Activated CD4-positive, alpha-beta T cell treated with anti-CD3 and anti-CD28 coated beads for 36 hours (primary cell): ENCODE measurements around the gene SLC35E2B. TPM values are rescaled to one million over a fixed set of nuclear protein-coding genes. Genes with fewer than 3 reads are reported as not detected.

ENCODE experiments used
- ATAC-seq: fragments of 200-7000 bp; cut with Tn5 transposase; one replicate; pipeline ENCODE4 v1.10.0; 2021; ENCODE audit warnings: mild to moderate bottlenecking, moderate library complexity
- CTCF ChIA-PET: fragments of 350-600 bp; sonication (Branson Sonifier 250); formaldehyde crosslinking; loops from one replicate; lab custom pipeline; 2021; ENCODE audit warnings: antibody characterized with exemption; lab: Charles Lee
- POLR2A ChIA-PET: fragments of 350-600 bp; sonication (Branson Sonifier 250); formaldehyde crosslinking; loops from one replicate; lab custom pipeline; 2021; ENCODE audit warnings: antibody characterized with exemption, inconsistent platforms; lab: Charles Lee
- DNase-seq: peaks from one replicate; pipeline ENCODE4 v3.0.0-alpha.2; 2020
- H3K27ac Mint-ChIP-seq: one replicate; pipeline ENCODE4 v1.8.0; 2021; ENCODE audit warnings: mixed read lengths
- H3K27me3 Mint-ChIP-seq: one replicate; pipeline ENCODE4 v1.8.0; 2021; ENCODE audit warnings: mixed read lengths
- H3K36me3 Mint-ChIP-seq: one replicate; pipeline ENCODE4 v1.8.0; 2021; ENCODE audit warnings: low read depth, mixed read lengths
- H3K4me1 Mint-ChIP-seq: one replicate; pipeline ENCODE4 v1.8.0; 2021; ENCODE audit warnings: mixed read lengths
- H3K4me3 Mint-ChIP-seq: one replicate; pipeline ENCODE4 v1.8.0; 2021; ENCODE audit warnings: mild to moderate bottlenecking, moderate library complexity, mixed read lengths
- H3K9me3 Mint-ChIP-seq: one replicate; pipeline ENCODE4 v1.8.0; 2021; ENCODE audit warnings: low read depth, mixed read lengths
- intact Hi-C, 2 experiments: fragments of 100-400 bp; cut with DNase I in 1 of 2; cut with micrococcal nuclease in 1 of 2; formaldehyde crosslinking; loops; one replicate each; pipeline versions ENCODE4 v1.14.2 to v1.15.1; 2022 to 2024; cut with DNase I, micrococcal nuclease
- total RNA-seq, 2 experiments: library from RNA; stranded (reverse); gene quantifications; one replicate each; pipeline ENCODE4 v1.2.3, GENCODE V29; 2021

The SLC35E2B gene
- total RNA-seq, 2 experiments from 2014 or later = 24.2 to 27.6 TPM

- CTCF ChIA-PET = interaction anchor here (0.7 kb wide), 1 partner anchor 20 kb away, joined by 3 read pairs; no protein-coding TSS in a partner anchor
Observed at GRCh38 chr1:1630965-1631781, 61.4 kb downstream of the SLC35E2B start.

DNA sequence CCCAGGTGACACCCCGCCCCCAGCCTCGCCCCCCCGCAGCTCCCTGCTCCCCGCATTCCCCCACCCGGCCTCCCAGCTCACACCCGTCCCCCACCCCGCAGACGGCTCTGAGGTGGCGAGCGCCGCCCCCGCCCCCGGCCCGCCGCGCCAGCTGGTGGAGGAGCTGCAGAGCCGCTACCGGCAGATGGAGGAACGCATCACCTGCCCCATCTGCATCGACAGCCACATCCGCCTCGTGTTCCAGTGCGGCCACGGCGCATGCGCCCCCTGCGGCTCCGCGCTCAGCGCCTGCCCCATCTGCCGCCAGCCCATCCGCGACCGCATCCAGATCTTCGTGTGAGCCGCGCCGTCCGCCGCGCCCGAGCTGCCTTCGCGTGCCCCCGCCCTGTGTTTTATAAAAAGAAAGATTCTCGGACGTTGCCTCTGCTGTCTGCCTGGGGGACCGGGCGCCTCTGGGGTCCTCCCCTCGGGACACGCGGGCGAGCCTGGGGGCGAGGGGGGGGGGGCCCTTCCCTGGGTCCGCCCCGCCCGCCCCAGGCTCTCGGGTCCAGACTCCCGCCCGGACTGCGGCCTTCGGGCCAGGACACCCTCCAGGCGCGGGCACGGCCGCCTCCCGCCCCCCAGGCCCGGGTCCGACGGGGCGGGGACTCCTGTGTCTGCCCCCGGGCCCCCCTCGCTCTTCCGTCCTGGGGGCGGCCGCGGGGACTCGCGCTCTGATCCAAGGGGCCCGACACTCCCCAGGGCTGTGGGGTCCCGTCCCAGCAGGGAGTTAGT lies 62.2 kb downstream of the SLC35E2B start:
- DNase-seq (peak; percentile 96), ATAC-seq (peak; percentile 81)
- Mint-ChIP-seq H3K4me3 (peak overlapping the region; percentile 66), H3K9me3 (no peaks in the 10 kb centered on the region), H3K36me3 (peaks cover 2% of the 10 kb centered on the region), H3K27ac (peak overlapping the region; percentile 86), H3K27me3 (peaks cover 4% of the 10 kb centered on the region), H3K4me1 (peaks cover 7% of the 10 kb centered on the region)
- POLR2A ChIA-PET = interaction anchor here (2.5 kb wide), 1 partner anchor 15 kb away, joined by 17 read pairs; the partner anchor contains the start of gene MIB2
- intact Hi-C loops = loop anchor here (1.0 to 5.0 kb wide), 5 partner anchors 15 to 118 kb away; partner anchors contain the start of genes MIB2 (in 2 of the 2), ATAD3A (in 1 of the 2), CDK11B (in 1 of the 2) and SSU72 (in 1 of the 2)
- CTCF ChIA-PET = interaction anchor here (0.8 to 1.6 kb wide), 2 partner anchors 13 to 35 kb away, joined by 4 to 5 read pairs; no protein-coding TSS in a partner anchor

More at GRCh38 chr1:1630965-1631781, 61.4 kb downstream of the SLC35E2B start:
- Mint-ChIP-seq H3K27me3 (peaks cover 4% of the 10 kb centered on the region), H3K36me3 (peaks cover 2% of the 10 kb centered on the region), H3K4me3 (no peak overlapping the region), H3K4me1 (peaks cover 7% of the 10 kb centered on the region), H3K9me3 (no peaks in the 10 kb centered on the region), H3K27ac (no peak overlapping the region)
- intact Hi-C loops = loop anchor here (1.0 to 5.0 kb wide), 5 partner anchors 16 to 119 kb away; partner anchors contain the start of genes MIB2 (in 2 of the 2), ATAD3A (in 1 of the 2), CDK11B (in 1 of the 2) and SSU72 (in 1 of the 2)
- POLR2A ChIA-PET = interaction anchor here (0.6 kb wide), 1 partner anchor 148 kb away, joined by 3 read pairs; no protein-coding TSS in a partner anchor
- peak; percentile 38 for DNase-seq
- no peak for ATAC-seq

DNA sequence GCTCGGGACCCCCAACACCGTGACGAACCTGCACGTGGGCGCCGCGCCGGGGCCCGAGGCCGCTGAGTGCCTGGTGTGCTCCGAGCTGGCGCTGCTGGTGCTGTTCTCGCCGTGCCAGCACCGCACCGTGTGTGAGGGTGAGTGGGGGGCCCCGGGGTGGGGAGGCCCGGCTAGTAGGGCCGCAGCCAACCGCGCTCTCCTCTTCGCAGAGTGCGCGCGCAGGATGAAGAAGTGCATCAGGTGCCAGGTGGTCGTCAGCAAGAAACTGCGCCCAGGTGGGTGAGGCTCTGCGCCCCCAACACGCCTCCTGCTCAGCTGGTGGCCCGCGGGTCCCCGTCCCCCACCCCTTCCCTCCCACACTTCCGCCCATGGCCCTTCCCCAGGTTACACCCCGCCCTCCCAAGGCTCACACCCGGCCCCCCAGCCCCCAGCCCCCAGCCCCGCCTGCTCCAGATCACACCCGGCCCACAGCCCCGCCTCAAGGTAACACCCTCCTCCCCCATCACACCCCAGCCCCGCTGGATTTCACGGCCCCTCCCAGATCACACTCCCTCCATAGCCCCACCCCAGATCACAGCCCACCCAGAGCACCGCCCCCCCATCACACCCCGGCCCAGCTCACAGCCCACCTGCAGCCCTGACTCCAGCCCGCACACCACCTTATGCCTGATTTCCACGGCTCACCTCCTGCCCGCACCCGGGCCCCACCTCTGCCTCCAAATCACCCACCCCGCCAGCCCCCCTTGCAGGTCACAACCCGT lies 63.0 kb downstream of the SLC35E2B start:
- Mint-ChIP-seq H3K9me3 (no peaks in the 10 kb centered on the region), H3K4me1 (peaks cover 7% of the 10 kb centered on the region), H3K4me3 (peak overlapping the region; percentile 66), H3K27me3 (peaks cover 4% of the 10 kb centered on the region), H3K36me3 (peaks cover 2% of the 10 kb centered on the region), H3K27ac (no peak overlapping the region)
- intact Hi-C loops = loop anchor here (1.0 to 5.0 kb wide), 5 partner anchors 14 to 117 kb away; partner anchors contain the start of genes MIB2 (in 2 of the 2), ATAD3A (in 1 of the 2), CDK11B (in 1 of the 2) and SSU72 (in 1 of the 2)
- DNase-seq (peak; percentile 77), ATAC-seq (peak; percentile 50)
- ChIA-PET POLR2A (interaction anchor here (2.5 kb wide), 1 partner anchor 15 kb away, joined by 17 read pairs; the partner anchor contains the start of gene MIB2), CTCF (interaction anchor here (0.6 to 1.6 kb wide), 4 partner anchors 12 to 60 kb away, joined by 4 to 5 read pairs (median 5); no protein-coding TSS in a partner anchor)

- ChIA-PET POLR2A (interaction anchor here (2.5 kb wide), 1 partner anchor 14 kb away, joined by 17 read pairs; the partner anchor contains the start of gene MIB2), CTCF (interaction anchor here (0.6 to 1.6 kb wide), 5 partner anchors 12 to 59 kb away, joined by 3 to 5 read pairs (median 5); no protein-coding TSS in a partner anchor)
- Mint-ChIP-seq H3K27ac (no peak overlapping the region), H3K9me3 (no peaks in the 10 kb centered on the region), H3K27me3 (peaks cover 4% of the 10 kb centered on the region), H3K36me3 (peaks cover 2% of the 10 kb centered on the region), H3K4me3 (peak overlapping the region; percentile 38), H3K4me1 (peaks cover 7% of the 10 kb centered on the region)
- peak; percentile 40 for ATAC-seq
- peak; percentile 70 for DNase-seq
- intact Hi-C loops = no loop called here
Observed at GRCh38 chr1:1628754-1629429, 63.7 kb downstream of the SLC35E2B start.

- peaks cover 7% of the 10 kb centered on the region for H3K4me1 Mint-ChIP-seq
Observed at GRCh38 chr1:1627829-1628753, 64.5 kb downstream of the SLC35E2B start.

GRCh38 chr1:1627261-1627828 lies 65.2 kb downstream of the SLC35E2B start:
- no peak for ATAC-seq
- ChIA-PET POLR2A (interaction anchor here (0.5 kb wide), 1 partner anchor 60 kb away, joined by 4 read pairs; no protein-coding TSS in a partner anchor), CTCF (no interaction called here)
- no peaks in the 10 kb centered on the region for H3K9me3 Mint-ChIP-seq
- H3K4me3 Mint-ChIP-seq = no peak overlapping the region
- DNase-seq = no peak
- peaks cover 7% of the 10 kb centered on the region for H3K4me1 Mint-ChIP-seq
- peaks cover 2% of the 10 kb centered on the region for H3K36me3 Mint-ChIP-seq
- peaks cover 4% of the 10 kb centered on the region for H3K27me3 Mint-ChIP-seq
- H3K27ac Mint-ChIP-seq = no peak overlapping the region
- intact Hi-C loops = no loop called here

More at GRCh38 chr1:1627829-1628753, 64.5 kb downstream of the SLC35E2B start:
- H3K36me3 Mint-ChIP-seq = peaks cover 2% of the 10 kb centered on the region
- intact Hi-C loops = no loop called here
- no peak overlapping the region for H3K27ac Mint-ChIP-seq
- ChIA-PET POLR2A (interaction anchor here (2.5 kb wide), 1 partner anchor 13 kb away, joined by 17 read pairs; the partner anchor contains the start of gene MIB2), CTCF (interaction anchor here (0.8 to 1.1 kb wide), 3 partner anchors 14 to 59 kb away, joined by 3 to 5 read pairs (median 3); no protein-coding TSS in a partner anchor)
- ATAC-seq (no peak), DNase-seq (no peak)
- peak overlapping the region; percentile 38 for H3K4me3 Mint-ChIP-seq
- H3K9me3 Mint-ChIP-seq = no peaks in the 10 kb centered on the region
- peaks cover 4% of the 10 kb centered on the region for H3K27me3 Mint-ChIP-seq

DNA sequence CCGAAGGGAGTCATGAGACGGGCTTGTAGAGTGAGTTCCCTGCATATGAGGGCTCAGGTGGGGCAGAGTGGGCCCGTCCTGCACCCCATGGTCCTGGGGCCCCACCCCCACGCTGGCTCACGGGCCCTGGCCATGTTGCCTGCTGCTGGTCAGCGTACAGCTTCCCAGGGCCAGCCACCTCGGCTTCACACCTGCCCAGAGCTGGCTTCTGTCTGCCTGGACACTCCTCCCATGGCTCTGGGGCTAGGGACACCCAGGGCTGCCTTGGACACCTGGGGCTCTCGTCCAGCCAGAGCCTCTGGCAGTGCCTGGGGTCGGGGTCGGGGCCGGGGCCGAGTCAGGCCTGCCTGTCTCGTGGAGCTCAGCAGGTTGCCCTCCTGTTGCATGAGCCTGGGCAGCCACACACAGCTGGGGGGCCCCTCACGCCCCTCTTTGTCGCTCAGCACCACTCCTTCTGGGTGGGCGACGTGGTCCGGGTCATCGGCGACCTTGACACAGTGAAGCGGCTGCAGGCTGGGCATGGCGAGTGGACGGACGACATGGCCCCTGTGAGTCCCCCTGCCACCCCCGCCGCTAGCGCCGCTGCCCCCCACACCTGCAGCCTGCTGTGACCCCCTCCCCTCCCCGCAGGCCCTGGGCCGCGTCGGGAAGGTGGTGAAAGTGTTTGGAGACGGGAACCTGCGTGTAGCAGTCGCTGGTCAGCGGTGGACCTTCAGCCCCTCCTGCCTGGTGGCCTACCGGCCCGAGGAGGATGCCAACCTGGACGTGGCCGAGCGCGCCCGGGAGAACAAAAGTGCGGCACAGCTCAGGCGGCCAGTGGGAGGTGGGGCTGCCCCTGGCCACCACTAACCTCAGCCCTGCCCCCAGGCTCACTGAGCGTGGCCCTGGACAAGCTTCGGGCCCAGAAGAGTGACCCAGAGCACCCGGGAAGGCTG lies 66.1 kb downstream of the SLC35E2B start:
- CTCF ChIA-PET = interaction anchor here (0.6 kb wide), 1 partner anchor 28 kb away, joined by 3 read pairs; no protein-coding TSS in a partner anchor
- no peak overlapping the region for H3K27ac Mint-ChIP-seq
- peaks cover 3% of the 10 kb centered on the region for H3K27me3 Mint-ChIP-seq
- peaks cover 2% of the 10 kb centered on the region for H3K36me3 Mint-ChIP-seq
- ATAC-seq (no peak), DNase-seq (no peak)
- POLR2A ChIA-PET = interaction anchor here (0.5 kb wide), 1 partner anchor 61 kb away, joined by 4 read pairs; no protein-coding TSS in a partner anchor
- no peak overlapping the region for H3K4me3 Mint-ChIP-seq
- H3K9me3 Mint-ChIP-seq = no peaks in the 10 kb centered on the region
- intact Hi-C loops = no loop called here
- H3K4me1 Mint-ChIP-seq = peaks cover 6% of the 10 kb centered on the region

DNA sequence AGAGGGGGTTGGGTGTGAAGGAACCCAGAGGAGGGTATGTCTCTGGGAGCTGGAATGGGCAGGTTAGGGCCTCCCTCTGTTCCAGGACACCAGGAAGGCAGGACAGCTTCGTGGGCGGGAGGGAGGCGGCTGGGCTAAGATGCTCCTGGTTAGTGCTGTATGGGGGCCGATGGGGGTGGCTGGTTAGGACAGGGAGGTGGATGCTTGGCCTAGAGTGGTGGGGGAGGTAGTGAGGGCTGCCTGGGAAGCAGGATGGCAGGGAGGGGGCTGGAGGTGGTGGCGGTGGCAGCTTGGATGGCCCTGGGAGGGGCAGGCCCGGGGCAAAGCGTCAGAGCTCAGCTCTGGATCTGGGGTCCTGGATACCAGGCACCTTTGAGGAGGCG lies 66.8 kb downstream of the SLC35E2B start:
- Mint-ChIP-seq H3K9me3 (no peaks in the 10 kb centered on the region), H3K27me3 (peaks cover 2% of the 10 kb centered on the region), H3K4me3 (no peak overlapping the region), H3K27ac (no peak overlapping the region), H3K4me1 (peaks cover 5% of the 10 kb centered on the region), H3K36me3 (peaks cover 2% of the 10 kb centered on the region)
- intact Hi-C loops = no loop called here
- ATAC-seq (no peak), DNase-seq (no peak)
- ChIA-PET CTCF (interaction anchor here (0.6 kb wide), 1 partner anchor 29 kb away, joined by 3 read pairs; no protein-coding TSS in a partner anchor), POLR2A (no interaction called here)
